OCI-LY7 (cell line): ENCODE results near the gene ORC6. TPM values are rescaled to one million over a fixed set of nuclear protein-coding genes. Genes with fewer than 3 reads are reported as not detected.

Experiments
- BruUV-seq: library from RNA; stranded (reverse); fragments of 400-500 nt; replicated peaks from 2 replicates; lab custom pipeline; 2021; lab: Mats Ljungman, UMichigan
- CTCF ChIA-PET: fragments of 300-600 bp; sonication (Branson Sonifier 250); formaldehyde crosslinking; loops from one replicate; lab custom pipeline; 2022; ENCODE audit warnings: antibody characterized with exemption; ENCODE audit not compliant: unreplicated experiment; lab: Charles Lee
- POLR2A ChIA-PET: fragments of 300-600 bp; sonication (Branson Sonifier 250); formaldehyde crosslinking; loops from one replicate; lab custom pipeline; 2022; ENCODE audit warnings: antibody characterized with exemption; lab: Charles Lee
- DNase-seq: peaks from one replicate; pipeline ENCODE4 v3.0.0-alpha.2; 2015; ENCODE audit warnings: low spot score
- H2AFZ ChIP-seq: fragments of 200-600 bp; sonication (generic), shearing (Covaris generic); 2 replicates; pipeline ENCODE4 v1.6.1; 2014; ENCODE audit warnings: mild to moderate bottlenecking, antibody characterized with exemption, low read length, moderate library complexity
- H3K27ac ChIP-seq: fragments of 200-600 bp; sonication (generic); 2 replicates; pipeline ENCODE4 v1.5.1; 2014; ENCODE audit warnings: mixed run types, low read depth, mild to moderate bottlenecking, moderate library complexity, low read length, inconsistent platforms; ENCODE audit not compliant: poor library complexity, severe bottlenecking
- H3K36me3 ChIP-seq: fragments of 200-600 bp; sonication (generic); 2 replicates; pipeline ENCODE4 v1.6.1; 2014; ENCODE audit warnings: mild to moderate bottlenecking, antibody characterized with exemption, low read length, moderate library complexity, mixed read lengths; ENCODE audit not compliant: insufficient read depth
- H3K4me1 ChIP-seq: fragments of 200-600 bp; sonication (generic); 2 replicates; pipeline ENCODE4 v1.5.1; 2014; ENCODE audit warnings: mild to moderate bottlenecking, low read length; ENCODE audit not compliant: insufficient read depth, poor library complexity, severe bottlenecking
- H3K4me2 ChIP-seq: fragments of 200-600 bp; sonication (generic); 2 replicates; pipeline ENCODE4 v1.6.1; 2014; ENCODE audit warnings: mild to moderate bottlenecking, low read length
- H3K4me3 ChIP-seq: fragments of 200-600 bp; sonication (generic); 2 replicates; pipeline ENCODE4 v1.5.1; 2014; ENCODE audit warnings: mild to moderate bottlenecking, low read depth, low read length; ENCODE audit not compliant: poor library complexity, severe bottlenecking
- H3K79me2 ChIP-seq: fragments of 200-600 bp; sonication (generic); 2 replicates; pipeline ENCODE4 v1.6.1; 2016; ENCODE audit warnings: low read depth, mild to moderate bottlenecking, low read length, moderate library complexity, mixed read lengths; ENCODE audit not compliant: insufficient read depth
- H3K9me2 ChIP-seq: fragments of 200-600 bp; sonication (generic); 2 replicates; pipeline ENCODE4 v1.6.1; 2016; ENCODE audit warnings: mild to moderate bottlenecking, low read length, mixed read lengths; ENCODE audit not compliant: insufficient read depth
- H3K9me3 ChIP-seq: fragments of 200-600 bp; sonication (generic); 2 replicates; pipeline ENCODE4 v1.6.1; 2014; ENCODE audit warnings: mild to moderate bottlenecking, mixed run types, low read length, mixed read lengths
- H4K20me1 ChIP-seq: fragments of 200-600 bp; sonication (generic); 2 replicates; pipeline ENCODE4 v1.6.1; 2014; ENCODE audit warnings: mild to moderate bottlenecking, antibody characterized with exemption, low read length, moderate library complexity, mixed read lengths; ENCODE audit not compliant: insufficient read depth
- CTCF ChIP-seq: fragments of 200-600 bp; sonication (generic); conservative IDR thresholded peaks from 2 replicates; pipeline ENCODE4 v1.5.1; 2014; ENCODE audit warnings: mild to moderate bottlenecking, antibody characterized with exemption, low read length, moderate library complexity, mixed read lengths
- EZH2phosphoT487 ChIP-seq: fragments of 200-600 bp; sonication (generic); IDR thresholded peaks from 2 replicates; pipeline ENCODE4 v1.6.1; 2018; ENCODE audit warnings: low read depth, borderline replicate concordance, mild to moderate bottlenecking, mixed run types, antibody characterized with exemption, low read length, moderate library complexity, mixed read lengths
- intact Hi-C: fragments of 100-400 bp; cut with micrococcal nuclease; formaldehyde crosslinking; loops from one replicate; pipeline ENCODE4 v1.10.0; 2022; ENCODE audit not compliant: unreplicated experiment
- total RNA-seq, 2 experiments: library from RNA; depleted of rRNA in 1 of 2; stranded (reverse); fragments of >200 nt in 1 of 2; shearing (Covaris generic) in 1 of 2; gene quantifications; 2 replicates each; pipeline ENCODE4 v1.2.3, GENCODE V29; 2014 to 2022

ORC6 gene
- total RNA-seq, 2 experiments from 2014 or later, result 67.4 to 100 TPM

DNA sequence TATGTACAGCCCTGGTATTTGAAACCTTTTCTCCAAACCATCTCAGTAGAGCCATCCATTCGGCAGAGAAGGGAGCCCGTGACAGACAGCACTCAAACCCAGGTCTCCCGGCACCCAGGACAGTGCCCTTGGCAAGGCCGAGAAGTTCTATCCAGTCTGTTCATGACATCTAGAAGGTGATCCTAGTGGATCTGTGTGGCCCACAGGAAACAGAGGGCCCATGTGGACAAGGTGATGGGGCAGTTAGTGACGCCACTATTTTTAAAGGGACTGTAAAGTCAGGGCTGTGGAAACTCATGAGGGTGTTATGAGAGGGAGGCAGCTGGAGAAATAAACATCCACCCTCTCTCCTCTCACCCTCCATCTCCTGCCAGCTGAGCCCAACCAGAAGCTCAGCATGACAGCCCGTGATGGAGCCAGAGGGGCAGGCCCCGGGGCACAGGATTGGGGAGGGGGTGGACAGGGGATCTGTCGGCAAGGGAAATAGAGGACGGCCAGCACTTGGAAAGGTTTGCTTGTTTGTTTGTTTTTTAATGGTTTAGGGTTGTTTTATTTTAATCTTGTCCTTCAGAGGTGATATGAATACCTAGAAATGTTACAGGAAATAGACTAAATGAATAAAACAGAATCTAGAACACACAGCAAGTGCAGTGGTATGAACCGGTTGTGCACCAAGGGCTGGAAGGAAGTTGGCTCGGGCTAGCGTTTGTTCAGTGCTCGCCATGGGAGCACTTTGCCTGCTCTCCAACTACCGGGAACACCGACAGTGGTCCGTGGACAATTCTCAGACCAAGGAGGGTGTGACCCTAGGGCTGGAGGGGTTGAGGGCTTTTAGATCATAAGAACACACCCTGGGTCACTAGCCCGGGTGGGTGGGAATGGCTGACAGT lies 41.6 kb downstream of the ORC6 start:
- CTCF ChIA-PET, result no interaction called here

DNA sequence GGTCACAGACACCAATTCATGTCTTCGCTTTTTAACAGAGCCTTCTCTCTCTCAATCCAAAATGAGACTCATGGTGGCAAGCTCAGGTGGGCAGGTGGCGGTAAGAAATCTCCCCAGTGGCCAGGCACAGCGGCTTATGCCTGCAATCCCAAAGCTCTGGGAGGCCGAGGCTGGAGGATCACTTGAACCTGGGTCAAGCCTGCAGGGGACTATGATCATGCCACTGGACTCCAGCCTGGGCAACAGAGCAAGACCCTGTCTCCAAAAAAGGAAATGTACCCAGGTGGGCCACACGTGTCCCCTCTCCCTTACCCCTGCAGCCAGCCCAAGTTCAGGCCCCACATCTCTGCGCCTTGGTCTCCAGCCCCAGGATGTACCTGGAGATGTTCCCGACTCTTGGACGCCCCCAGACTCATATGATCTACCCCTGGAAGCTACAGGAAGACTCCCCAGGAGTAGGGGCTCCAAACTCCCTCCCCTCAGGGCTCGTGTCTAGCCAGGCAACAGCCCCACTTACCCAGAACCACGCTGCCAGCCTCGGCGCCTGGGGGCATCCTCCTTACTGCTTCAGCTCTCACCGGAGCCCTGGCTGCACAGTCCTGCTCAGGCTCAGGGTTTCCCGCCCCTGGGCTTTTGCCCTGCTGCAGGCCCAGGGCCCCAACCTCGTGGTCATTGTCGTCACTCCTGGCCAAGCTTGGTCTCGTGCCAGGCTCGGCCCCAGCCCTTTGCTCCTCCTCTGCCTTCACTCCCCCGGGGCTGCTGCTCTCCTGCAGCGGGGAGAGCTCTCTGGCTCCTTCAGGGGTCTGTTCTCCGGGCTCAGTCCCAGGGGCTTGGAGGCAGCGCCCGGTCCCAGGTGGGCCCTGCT lies 42.5 kb downstream of the ORC6 start:
- no peaks in the 10 kb centered on the region for H4K20me1 ChIP-seq
- POLR2A ChIA-PET, result no interaction called here
- intact Hi-C loops, result no loop called here
- H3K9me2 ChIP-seq, result no peaks in the 10 kb centered on the region
- H3K4me3 ChIP-seq, result no peak overlapping the region
- no TSS peak for BruUV-seq
- H3K4me2 ChIP-seq, result no peak overlapping the region
- no peaks in the 10 kb centered on the region for H3K4me1 ChIP-seq
- no peak for TF ChIP-seq CTCF
- no peak for TF ChIP-seq EZH2phosphoT487
- no peaks in the 10 kb centered on the region for H3K9me3 ChIP-seq
- H3K79me2 ChIP-seq, result no peaks in the 10 kb centered on the region
- DNase-seq, result no peak
- H3K36me3 ChIP-seq, result no peaks in the 10 kb centered on the region
- CTCF ChIA-PET, result no interaction called here
- H2AFZ ChIP-seq, result no peak overlapping the region
- no peak overlapping the region for H3K27ac ChIP-seq

More for the DNA sequence above, 41.6 kb downstream of the ORC6 start:
- no peak overlapping the region for H2AFZ ChIP-seq
- no peak for DNase-seq
- intact Hi-C loops, result no loop called here
- no peaks in the 10 kb centered on the region for H3K9me2 ChIP-seq
- no peaks in the 10 kb centered on the region for H3K79me2 ChIP-seq
- POLR2A ChIA-PET, result no interaction called here
- no peak overlapping the region for H3K4me2 ChIP-seq
- TF ChIP-seq CTCF, result no peak
- TF ChIP-seq EZH2phosphoT487, result no peak
- no peak overlapping the region for H3K27ac ChIP-seq
- no peaks in the 10 kb centered on the region for H4K20me1 ChIP-seq
- H3K4me3 ChIP-seq, result no peak overlapping the region
- no peaks in the 10 kb centered on the region for H3K9me3 ChIP-seq
- no TSS peak for BruUV-seq
- H3K4me1 ChIP-seq, result no peaks in the 10 kb centered on the region
- no peaks in the 10 kb centered on the region for H3K36me3 ChIP-seq
